Vein endothelial cell (primary cell): Measurements from ENCODE around the gene ASTN1. TPM values are rescaled to one million over a fixed set of nuclear protein-coding genes. Genes with fewer than 3 reads are reported as not detected.

Experiments
- small RNA-seq: library from RNA; depleted of rRNA; stranded (forward); fragments of <200 nt; gene quantifications from one replicate; pipeline ENCODE3, GENCODE V24; 2012
- total RNA-seq: library from RNA; depleted of rRNA; stranded (reverse); fragments of >200 nt; gene quantifications from 2 replicates; pipeline ENCODE4 v1.2.3, GENCODE V29; 2012

The ASTN1 gene
- total RNA-seq: not detected in 2 replicates

DNA sequence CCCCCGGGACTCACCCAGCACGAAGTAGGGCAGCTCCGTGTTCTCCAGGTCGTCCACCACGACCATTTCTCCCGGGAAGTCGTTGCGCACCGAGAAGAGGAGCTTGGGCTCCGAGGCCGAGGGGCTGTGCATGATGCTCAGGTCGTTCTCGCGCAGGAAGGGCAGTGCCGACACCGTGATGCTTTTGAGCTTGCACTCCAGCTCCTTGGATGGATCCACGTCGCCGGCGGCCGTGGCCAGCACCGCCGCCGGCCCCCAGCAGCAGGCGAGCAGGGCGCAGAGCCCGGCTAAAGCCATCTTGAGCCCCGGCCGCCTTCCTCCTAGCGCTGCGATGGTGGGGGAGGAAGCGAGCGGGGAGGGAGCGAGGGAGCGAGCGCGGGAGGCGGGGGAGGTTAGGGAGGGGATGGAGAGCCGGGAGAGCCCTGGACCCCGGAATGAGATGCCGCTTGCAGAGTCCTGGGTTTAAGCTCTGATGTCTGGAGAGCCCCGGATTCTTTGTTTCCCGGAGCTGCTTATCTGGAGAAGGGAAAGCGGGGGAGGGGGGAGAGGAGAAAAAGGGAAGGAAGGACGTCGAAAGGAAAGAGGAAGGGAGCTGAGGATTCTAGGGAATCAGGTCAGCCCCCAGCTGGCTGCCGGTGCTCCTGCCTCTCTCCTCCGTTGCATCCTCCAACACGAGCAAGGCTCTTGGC, at the start of gene ASTN1:
ASTN1 (minus strand) TSS at position 333 of the 689 bp plus-strand sequence; CDS start at position 297, 36 bp downstream.

DNA sequence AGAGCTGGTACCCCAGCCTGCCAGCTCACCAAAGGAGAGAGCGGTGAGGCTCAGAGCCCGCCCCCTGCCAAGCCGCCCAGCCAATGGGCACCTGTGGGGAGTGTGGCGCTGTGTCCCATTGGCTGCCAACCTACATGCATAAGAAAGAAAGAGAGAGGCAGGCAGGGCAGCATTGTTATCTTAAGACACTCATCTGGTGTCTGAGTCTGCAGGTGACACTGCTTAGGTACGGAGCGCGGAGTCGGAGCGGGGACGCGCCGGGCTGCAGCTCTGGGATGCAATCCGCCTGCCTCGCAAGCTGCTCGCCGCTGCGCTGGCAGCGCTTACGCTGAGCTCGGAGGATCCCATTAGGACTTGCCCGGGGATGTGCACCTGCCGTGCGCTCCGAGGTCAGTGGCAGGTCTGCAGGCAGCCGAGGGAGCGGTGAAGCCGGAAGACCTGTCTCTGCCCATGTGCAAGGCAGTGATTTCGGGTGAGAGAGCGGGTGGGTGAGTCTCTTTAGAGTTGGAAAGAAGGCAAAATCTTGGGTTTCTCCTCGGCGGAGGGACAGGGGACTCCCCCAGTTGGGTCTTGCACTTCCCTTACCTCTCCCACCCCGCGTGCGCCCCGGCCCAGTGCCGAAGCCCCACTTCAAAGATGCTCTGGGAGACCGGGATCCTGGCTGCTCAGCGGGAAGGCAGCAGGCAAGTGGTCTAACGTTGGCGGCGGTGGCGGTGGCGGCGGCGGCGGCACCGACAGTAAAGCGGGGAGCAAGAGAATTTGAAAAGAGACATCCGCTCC, 6.4 kb upstream of the ASTN1 start, which contains the start of gene BRINP2:
BRINP2 (plus strand) TSS at position 203 of the 780 bp plus-strand sequence. CDS start 58,919 bp downstream, outside the sequence.

Small RNA genes within 50 kb of the gene (small RNA-seq; reads per million reads assigned to genes)
- gene MIR488: not detected

Other genes starting within 250 kb of the ASTN1 start
- not detected in 2 replicates for gene BRINP2, start 6.2 kb upstream of the ASTN1 start, total RNA-seq